Liver (tissue), 9 donors: ENCODE data around the gene CPOX. TPM values are rescaled to one million over a fixed set of nuclear protein-coding genes. Genes with fewer than 3 reads are reported as not detected.

ENCODE experiments used
- DNase-seq: peaks from one replicate; pipeline ENCODE4 v3.0.0-alpha.2; 2017; ENCODE audit warnings: low spot score
- H3K27ac ChIP-seq, 2 donors: one replicate each; pipeline ENCODE4 v1.7.0; 2013; ENCODE audit warnings: inconsistent platforms in 2 of 2, low read length in 2 of 2, control low read depth in 1 of 2, low read depth in 1 of 2, mild to moderate bottlenecking in 1 of 2
- H3K27me3 ChIP-seq, 4 donors: one replicate each; pipeline versions ENCODE4 v1.6.1 to v1.7.0; 2013; ENCODE audit warnings: low read length in 3 of 4, inconsistent platforms in 1 of 4, mild to moderate bottlenecking in 1 of 4, moderate library complexity in 1 of 4; ENCODE audit not compliant: control insufficient read depth in 4 of 4, insufficient read depth in 4 of 4
- H3K36me3 ChIP-seq, 4 donors: one replicate each; pipeline versions ENCODE4 v1.6.1 to v1.7.0; 2013; ENCODE audit warnings: low read length in 3 of 4, mild to moderate bottlenecking in 3 of 4, low read depth in 1 of 4, moderate library complexity in 1 of 4; ENCODE audit not compliant: control insufficient read depth in 4 of 4, insufficient read depth in 3 of 4
- H3K4me1 ChIP-seq, 4 donors: one replicate each; pipeline versions ENCODE4 v1.6.1 to v1.7.0; 2013; ENCODE audit warnings: low read length in 3 of 4, mild to moderate bottlenecking in 3 of 4, moderate library complexity in 1 of 4; ENCODE audit not compliant: control insufficient read depth in 4 of 4, insufficient read depth in 4 of 4
- H3K4me3 ChIP-seq, 3 donors: one replicate each; pipeline versions ENCODE4 v1.6.1 to v1.7.0; 2013; ENCODE audit warnings: low read length in 3 of 3, control low read depth in 1 of 3, low read depth in 1 of 3, mild to moderate bottlenecking in 1 of 3
- H3K9ac ChIP-seq, 2 donors: one replicate each; pipeline ENCODE4 v1.7.0; 2013; ENCODE audit warnings: low read length in 2 of 2, mild to moderate bottlenecking in 2 of 2, moderate library complexity in 2 of 2, control low read depth in 1 of 2, low read depth in 1 of 2
- H3K9me3 ChIP-seq, 4 donors: one replicate each; pipeline versions ENCODE4 v1.6.1 to v1.7.0; 2013; ENCODE audit warnings: low read length in 3 of 4; ENCODE audit not compliant: control insufficient read depth in 4 of 4
- EGR1 ChIP-seq, 2 donors: IDR thresholded peaks; 2 replicates each; pipeline ENCODE4 v1.6.1; 2016 to 2018; ENCODE audit warnings: antibody characterized with exemption in 2 of 2, low read depth in 2 of 2
- FOXA1 ChIP-seq: IDR thresholded peaks from 2 replicates; pipeline ENCODE4 v1.6.1; 2016; ENCODE audit warnings: antibody characterized with exemption
- FOXA2 ChIP-seq: IDR thresholded peaks from 2 replicates; pipeline ENCODE4 v1.6.1; 2016; ENCODE audit warnings: antibody characterized with exemption
- HNF4A ChIP-seq, 2 donors: conservative IDR thresholded peaks; 2 replicates each; pipeline ENCODE4 v1.6.1; 2016; ENCODE audit warnings: antibody characterized with exemption in 2 of 2, mild to moderate bottlenecking in 2 of 2
- HNF4G ChIP-seq: IDR thresholded peaks from 2 replicates; pipeline ENCODE4 v1.6.1; 2016; ENCODE audit warnings: antibody characterized with exemption
- JUND ChIP-seq, 2 donors: IDR thresholded peaks; 2 replicates each; pipeline ENCODE4 v1.6.1; 2016; ENCODE audit warnings: antibody characterized with exemption in 2 of 2
- NR2F2 ChIP-seq: IDR thresholded peaks from 2 replicates; pipeline ENCODE4 v1.6.1; 2016; ENCODE audit warnings: antibody characterized with exemption
- RAD21 ChIP-seq, 2 donors: IDR thresholded peaks; 2 replicates each; pipeline ENCODE4 v1.6.1; 2016; ENCODE audit warnings: antibody characterized with exemption in 2 of 2, mild to moderate bottlenecking in 2 of 2
- RXRA ChIP-seq, 2 donors: IDR thresholded peaks; 2 replicates each; pipeline ENCODE4 v1.6.1; 2017 to 2018; ENCODE audit warnings: antibody characterized with exemption in 2 of 2, mild to moderate bottlenecking in 1 of 2
- SP1 ChIP-seq: IDR thresholded peaks from 2 replicates; pipeline ENCODE4 v1.6.1; 2018; ENCODE audit warnings: antibody characterized with exemption, mild to moderate bottlenecking
- TAF1 ChIP-seq: conservative IDR thresholded peaks from 2 replicates; pipeline ENCODE4 v1.6.1; 2016; ENCODE audit warnings: antibody characterized with exemption, mild to moderate bottlenecking
- WGBS: extraction: QIAGEN DNeasy Blood & Tissue Kit; methylation state at CpG from one replicate; pipeline ENCODE4 v1.1.7; 2013; 5-methylcytosine and 5-hydroxymethylcytosine counted together
- polyA plus RNA-seq, 2 donors: library from polyadenylated mRNA; stranded (reverse) in 1 of 2; unstranded in 1 of 2; fragments of 200-250 nt in 1 of 2; fragments of >200 nt in 1 of 2; fragmentation: Nextera tagmentation in 1 of 2; extraction: Ambion mirVana in 1 of 2; gene quantifications; one replicate each; pipeline versions ENCODE4 v1.2.1 to v1.2.3, GENCODE V29; 2013 to 2015
- total RNA-seq, 2 donors: library from RNA; depleted of rRNA; stranded (reverse); fragments of >200 nt; gene quantifications; one replicate each; pipeline ENCODE4 v1.2.3, GENCODE V29; 2014
- TF ChIP-seq, protein P1 (sequence below): IDR thresholded peaks from 2 replicates; pipeline ENCODE4 v1.6.1; 2016; ENCODE audit warnings: antibody characterized with exemption, mild to moderate bottlenecking
- TF ChIP-seq, protein P2 (sequence below): IDR thresholded peaks from 2 replicates; pipeline ENCODE4 v1.6.1; 2016; ENCODE audit warnings: antibody characterized with exemption
- TF ChIP-seq, protein P3 (sequence below): IDR thresholded peaks from 2 replicates; pipeline ENCODE4 v1.6.1; 2016; ENCODE audit warnings: antibody characterized with exemption
- TF ChIP-seq, protein P4 (sequence below): IDR thresholded peaks from 2 replicates; pipeline ENCODE4 v1.6.1; 2016; ENCODE audit warnings: antibody characterized with exemption
- donor health status: healthy.
- donor health status: healthy.
- donor health status: healthy.
- donor health status: healthy.
- donor health status: healthy.

Gene CPOX
- total and polyA plus RNA-seq, 4 donors, result 8.8 to 280 (median 16.3) TPM

DNA sequence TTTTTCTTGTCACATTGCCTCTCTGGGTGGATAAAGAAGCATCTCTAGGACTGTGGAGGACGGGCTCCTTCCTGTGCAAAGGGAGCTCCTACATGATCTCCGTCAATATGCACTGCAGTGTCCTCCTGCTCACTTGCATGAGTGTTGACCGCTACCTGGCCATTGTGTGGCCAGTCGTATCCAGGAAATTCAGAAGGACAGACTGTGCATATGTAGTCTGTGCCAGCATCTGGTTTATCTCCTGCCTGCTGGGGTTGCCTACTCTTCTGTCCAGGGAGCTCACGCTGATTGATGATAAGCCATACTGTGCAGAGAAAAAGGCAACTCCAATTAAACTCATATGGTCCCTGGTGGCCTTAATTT, 61.2 kb downstream of the CPOX start:
- no peak overlapping the region for H3K27ac ChIP-seq
- H3K4me3 ChIP-seq, result no peak overlapping the region
- WGBS, result 84% methylated on average over 5 of the region's 5 CpGs

DNA sequence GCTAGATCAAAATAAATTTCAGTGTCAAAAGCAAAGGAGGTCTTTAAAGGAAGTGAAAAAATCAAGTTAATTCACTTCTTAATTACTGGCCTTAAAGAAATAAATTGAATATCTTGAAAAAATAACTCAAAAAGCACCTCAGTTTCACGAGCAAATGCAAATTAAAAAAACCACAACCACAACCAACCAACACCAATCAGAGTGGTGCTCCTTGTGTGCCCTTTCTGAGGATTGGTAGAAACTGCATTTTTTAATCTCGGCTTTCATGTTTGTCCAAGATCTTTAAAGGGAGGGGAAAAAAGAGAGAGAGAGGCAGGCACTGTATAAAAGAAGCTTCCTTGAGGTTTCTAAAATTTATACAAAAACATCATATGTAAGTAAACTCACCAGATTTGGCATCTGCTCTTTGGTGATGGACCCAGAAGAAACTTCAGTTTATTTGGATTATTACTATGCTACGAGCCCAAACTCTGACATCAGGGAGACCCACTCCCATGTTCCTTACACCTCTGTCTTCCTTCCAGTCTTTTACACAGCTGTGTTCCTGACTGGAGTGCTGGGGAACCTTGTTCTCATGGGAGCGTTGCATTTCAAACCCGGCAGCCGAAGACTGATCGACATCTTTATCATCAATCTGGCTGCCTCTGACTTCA, 61.7 kb downstream of the CPOX start, which contains the start of gene GPR15:
Gene GPR15, plus strand, starts transcription at position 357 of the 653 bp plus-strand sequence. Its CDS starts 56 bp downstream, at position 413.
- no peak within 1 kb of the TSS for H3K4me3 ChIP-seq
- no peak within 1 kb of the TSS for H3K27ac ChIP-seq
- H3K27me3 ChIP-seq, result no peaks in the 10 kb centered on the region
- TF ChIP-seq, protein P1, sequence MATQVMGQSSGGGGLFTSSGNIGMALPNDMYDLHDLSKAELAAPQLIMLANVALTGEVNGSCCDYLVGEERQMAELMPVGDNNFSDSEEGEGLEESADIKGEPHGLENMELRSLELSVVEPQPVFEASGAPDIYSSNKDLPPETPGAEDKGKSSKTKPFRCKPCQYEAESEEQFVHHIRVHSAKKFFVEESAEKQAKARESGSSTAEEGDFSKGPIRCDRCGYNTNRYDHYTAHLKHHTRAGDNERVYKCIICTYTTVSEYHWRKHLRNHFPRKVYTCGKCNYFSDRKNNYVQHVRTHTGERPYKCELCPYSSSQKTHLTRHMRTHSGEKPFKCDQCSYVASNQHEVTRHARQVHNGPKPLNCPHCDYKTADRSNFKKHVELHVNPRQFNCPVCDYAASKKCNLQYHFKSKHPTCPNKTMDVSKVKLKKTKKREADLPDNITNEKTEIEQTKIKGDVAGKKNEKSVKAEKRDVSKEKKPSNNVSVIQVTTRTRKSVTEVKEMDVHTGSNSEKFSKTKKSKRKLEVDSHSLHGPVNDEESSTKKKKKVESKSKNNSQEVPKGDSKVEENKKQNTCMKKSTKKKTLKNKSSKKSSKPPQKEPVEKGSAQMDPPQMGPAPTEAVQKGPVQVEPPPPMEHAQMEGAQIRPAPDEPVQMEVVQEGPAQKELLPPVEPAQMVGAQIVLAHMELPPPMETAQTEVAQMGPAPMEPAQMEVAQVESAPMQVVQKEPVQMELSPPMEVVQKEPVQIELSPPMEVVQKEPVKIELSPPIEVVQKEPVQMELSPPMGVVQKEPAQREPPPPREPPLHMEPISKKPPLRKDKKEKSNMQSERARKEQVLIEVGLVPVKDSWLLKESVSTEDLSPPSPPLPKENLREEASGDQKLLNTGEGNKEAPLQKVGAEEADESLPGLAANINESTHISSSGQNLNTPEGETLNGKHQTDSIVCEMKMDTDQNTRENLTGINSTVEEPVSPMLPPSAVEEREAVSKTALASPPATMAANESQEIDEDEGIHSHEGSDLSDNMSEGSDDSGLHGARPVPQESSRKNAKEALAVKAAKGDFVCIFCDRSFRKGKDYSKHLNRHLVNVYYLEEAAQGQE, result no peak
- TF ChIP-seq, protein P2, sequence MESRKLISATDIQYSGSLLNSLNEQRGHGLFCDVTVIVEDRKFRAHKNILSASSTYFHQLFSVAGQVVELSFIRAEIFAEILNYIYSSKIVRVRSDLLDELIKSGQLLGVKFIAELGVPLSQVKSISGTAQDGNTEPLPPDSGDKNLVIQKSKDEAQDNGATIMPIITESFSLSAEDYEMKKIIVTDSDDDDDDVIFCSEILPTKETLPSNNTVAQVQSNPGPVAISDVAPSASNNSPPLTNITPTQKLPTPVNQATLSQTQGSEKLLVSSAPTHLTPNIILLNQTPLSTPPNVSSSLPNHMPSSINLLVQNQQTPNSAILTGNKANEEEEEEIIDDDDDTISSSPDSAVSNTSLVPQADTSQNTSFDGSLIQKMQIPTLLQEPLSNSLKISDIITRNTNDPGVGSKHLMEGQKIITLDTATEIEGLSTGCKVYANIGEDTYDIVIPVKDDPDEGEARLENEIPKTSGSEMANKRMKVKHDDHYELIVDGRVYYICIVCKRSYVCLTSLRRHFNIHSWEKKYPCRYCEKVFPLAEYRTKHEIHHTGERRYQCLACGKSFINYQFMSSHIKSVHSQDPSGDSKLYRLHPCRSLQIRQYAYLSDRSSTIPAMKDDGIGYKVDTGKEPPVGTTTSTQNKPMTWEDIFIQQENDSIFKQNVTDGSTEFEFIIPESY, result no peak
- 88% methylated on average over 7 of the region's 7 CpGs for WGBS
- no peak for DNase-seq
- no peak within 1 kb of the TSS for H3K9ac ChIP-seq
- H3K4me1 ChIP-seq, result peaks cover 0 to 8% (median 0%) of the 10 kb centered on the region in 4 donors
- H3K9me3 ChIP-seq, result no peaks in the 10 kb centered on the region
- H3K36me3 ChIP-seq, result no peaks in the 10 kb centered on the region

More for the DNA sequence above, 61.2 kb downstream of the CPOX start:
- TF ChIP-seq EGR1 (IDR thresholded peaks at IDR 0.05; ENCODE audit: low read depth in 2 of 2) (no peak), TAF1 (no peak), HNF4G (no peak), NR2F2 (no peak), RXRA (IDR thresholded peaks at IDR 0.05) (no peak), RAD21 (IDR thresholded peaks at IDR 0.05) (no peak), FOXA2 (no peak), FOXA1 (no peak), SP1 (no peak), JUND (IDR thresholded peaks at IDR 0.05) (no peak), HNF4A (conservative IDR thresholded peaks at IDR 0.05) (no peak)
- TF ChIP-seq, protein P3, sequence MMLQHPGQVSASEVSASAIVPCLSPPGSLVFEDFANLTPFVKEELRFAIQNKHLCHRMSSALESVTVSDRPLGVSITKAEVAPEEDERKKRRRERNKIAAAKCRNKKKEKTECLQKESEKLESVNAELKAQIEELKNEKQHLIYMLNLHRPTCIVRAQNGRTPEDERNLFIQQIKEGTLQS, result no peak
- TF ChIP-seq, protein P2, result no peak
- TF ChIP-seq, protein P1, result no peak
- TF ChIP-seq, protein P4, sequence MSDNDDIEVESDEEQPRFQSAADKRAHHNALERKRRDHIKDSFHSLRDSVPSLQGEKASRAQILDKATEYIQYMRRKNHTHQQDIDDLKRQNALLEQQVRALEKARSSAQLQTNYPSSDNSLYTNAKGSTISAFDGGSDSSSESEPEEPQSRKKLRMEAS, result no peak
- no peak for DNase-seq
- Histone ChIP-seq H3K27me3 (no peaks in the 10 kb centered on the region), H3K9ac (no peak overlapping the region), H3K36me3 (no peaks in the 10 kb centered on the region), H3K4me1 (peaks cover 0 to 8% (median 0%) of the 10 kb centered on the region in 4 donors), H3K9me3 (no peaks in the 10 kb centered on the region)
